ENCODE results near the gene TBC1D22A. TPM values are rescaled to one million over a fixed set of nuclear protein-coding genes. Genes with fewer than 3 reads are reported as not detected.

The TBC1D22A gene
- total RNA-seq, 4 donors from 2014 or later = 16.2 to 22.2 (median 17.8) TPM

- 89% methylated on average over 6 to 7 of the region's 7 CpGs for WGBS, 2 donors (ENCODE audit: low coverage in 1 of 2)
These were observed 175.5 kb downstream of the TBC1D22A start for GRCh38 chr22:46937939-46938338.

GRCh38 chr22:46941968-46942798 is 179.7 kb downstream of the TBC1D22A start:
- Histone ChIP-seq H3K36me3 (peaks cover 0 to 15% of the 10 kb centered on the region in 2 donors), H3K27me3 (no peaks in the 10 kb centered on the region), H3K4me3 (peak overlapping the region in 1 of 2 donors; percentile 15), H3K27ac (peak overlapping the region; percentile 29 to 64 (median 47)), H3K9me3 (no peaks in the 10 kb centered on the region), H3K4me1 (no peaks in the 10 kb centered on the region)
- WGBS, 2 donors (ENCODE audit: low coverage in 1 of 2) = 76 to 81% methylated on average over 11 to 18 of the region's 21 CpGs
- ATAC-seq = peak; percentile 41
- TF ChIP-seq POLR2A (IDR thresholded peaks at IDR 0.05) (no peak), CTCF (IDR thresholded peaks at IDR 0.05) (no peak)

More at GRCh38 chr22:46937939-46938338, 175.5 kb downstream of the TBC1D22A start:
- ATAC-seq = no peak
- Histone ChIP-seq H3K27me3 (no peaks in the 10 kb centered on the region), H3K9me3 (no peaks in the 10 kb centered on the region), H3K4me1 (no peaks in the 10 kb centered on the region), H3K36me3 (peaks cover 0 to 7% of the 10 kb centered on the region in 2 donors), H3K27ac (no peak overlapping the region), H3K4me3 (no peak overlapping the region)
- TF ChIP-seq POLR2AphosphoS5 (IDR thresholded peaks at IDR 0.05) (no peak), EP300 (IDR thresholded peaks at IDR 0.05) (no peak), CTCF (IDR thresholded peaks at IDR 0.05) (no peak), POLR2A (IDR thresholded peaks at IDR 0.05) (no peak)

- peak overlapping the region in 3 of 4 donors; percentile 55 to 64 (median 56) for H3K27ac ChIP-seq
These were observed 180.6 kb downstream of the TBC1D22A start for GRCh38 chr22:46942799-46943785.

GRCh38 chr22:46945481-46945880 is 183.0 kb downstream of the TBC1D22A start:
- H3K9me3 ChIP-seq = no peaks in the 10 kb centered on the region
- H3K27me3 ChIP-seq = no peaks in the 10 kb centered on the region
- no peak overlapping the region for H3K4me3 ChIP-seq
- no peaks in the 10 kb centered on the region for H3K4me1 ChIP-seq
- H3K36me3 ChIP-seq = peaks cover 0 to 38% of the 10 kb centered on the region in 2 donors
- H3K27ac ChIP-seq = no peak overlapping the region
- no peak for ATAC-seq
- 95 to 100% methylated on average over 3 to 5 of the region's 7 CpGs for WGBS, 2 donors (ENCODE audit: low coverage in 1 of 2)
- no peak for TF ChIP-seq POLR2A (IDR thresholded peaks at IDR 0.05)
- no peak for TF ChIP-seq EP300 (IDR thresholded peaks at IDR 0.05)
- no peak for TF ChIP-seq CTCF (IDR thresholded peaks at IDR 0.05)
- TF ChIP-seq POLR2AphosphoS5 (IDR thresholded peaks at IDR 0.05) = no peak

More at GRCh38 chr22:46942799-46943785, 180.6 kb downstream of the TBC1D22A start:
- WGBS, 2 donors (ENCODE audit: low coverage in 1 of 2) = 71% methylated on average over 9 to 16 of the region's 22 CpGs
- H3K4me3 ChIP-seq = peak overlapping the region in 1 of 2 donors; percentile 15
- H3K9me3 ChIP-seq = no peaks in the 10 kb centered on the region
- H3K27me3 ChIP-seq = no peaks in the 10 kb centered on the region
- TF ChIP-seq EP300 (IDR thresholded peaks at IDR 0.05) (no peak), POLR2AphosphoS5 (IDR thresholded peaks at IDR 0.05) (no peak), POLR2A (IDR thresholded peaks at IDR 0.05) (no peak), CTCF (IDR thresholded peaks at IDR 0.05) (no peak)
- ATAC-seq = peak; percentile 85
- peaks cover 0 to 15% of the 10 kb centered on the region in 2 donors for H3K36me3 ChIP-seq
- H3K4me1 ChIP-seq = no peaks in the 10 kb centered on the region

Measured in gastroesophageal sphincter (tissue), 4 donors.